K562 (cell line): ENCODE data around the gene ADAT1. TPM values are rescaled to one million over a fixed set of nuclear protein-coding genes. Genes with fewer than 3 reads are reported as not detected.

Experiments
- MCM7 ChIP-seq, 2 experiments: fragments of 450-650 bp; IDR thresholded peaks; 2 replicates each; pipeline ENCODE4 v1.6.1; 2016 to 2018
- ZBTB40 ChIP-seq, 2 experiments: fragments of 450-650 bp in 1 of 2; sonication (generic) in 1 of 2; formaldehyde crosslinking in 1 of 2; IDR thresholded peaks; 2 replicates each; pipeline versions ENCODE4 v1.7.1 to v1.9.0; 2016 to 2022; ENCODE audit warnings: inconsistent platforms in 1 of 2, mild to moderate bottlenecking in 1 of 2, missing genetic modification reagents in 1 of 2
- ZNF146 ChIP-seq: IDR thresholded peaks from one replicate; pipeline ENCODE4 v1.6.1; 2018; ENCODE audit warnings: missing compliant biosample characterization; ENCODE audit not compliant: unreplicated experiment
- ZNF444 ChIP-seq: fragments of 250-450 bp; sonication (Bioruptor Pico); IDR thresholded peaks from 2 replicates; pipeline ENCODE4 v1.4.0; 2020; ENCODE audit warnings: mild to moderate bottlenecking, moderate library complexity
- polyA plus RNA-seq, 8 experiments: library from polyadenylated mRNA; depleted of rRNA in 4 of 8; stranded (reverse) in 5 of 8; unstranded in 3 of 8; fragments of >200 nt; fragmentation: Nextera tagmentation in 2 of 8; fragmentation: Illumina TruSeq in 1 of 8; extraction: Ambion mirVana in 2 of 8; extraction: Trizol in 1 of 8; gene quantifications; 2 replicates each; pipeline versions ENCODE4 v1.2.1 to v1.2.3, GENCODE V29; 2011 to 2014; ENCODE audit warnings: inconsistent platforms in 1 of 8, missing spikeins in 1 of 8
- total RNA-seq, 7 experiments: library from RNA; depleted of rRNA in 6 of 7; stranded (reverse); fragments of >200 nt in 6 of 7; fragmentation: Illumina TruSeq in 2 of 7; extraction: Trizol in 2 of 7; gene quantifications; 2 replicates each; pipeline versions ENCODE4 v1.2.1 to v1.2.3, GENCODE V29; 2011 to 2021; ENCODE audit warnings: low replicate concordance in 1 of 7
- TF ChIP-seq, protein P1 (sequence below): fragments of 450-650 bp; IDR thresholded peaks from 2 replicates; pipeline ENCODE4 v1.6.1; 2016
- TF ChIP-seq, protein P2 (sequence below): fragments of 450-650 bp; IDR thresholded peaks from 2 replicates; pipeline ENCODE4 v1.6.1; 2016; ENCODE audit warnings: mild to moderate bottlenecking, moderate library complexity

Gene ADAT1
- total and polyA plus RNA-seq, 9 of the 15 experiments (the other 6 are each of a cell fraction or from before 2014, with no cell fraction given), result 16.0 to 36.7 (median 28.2) TPM

DNA sequence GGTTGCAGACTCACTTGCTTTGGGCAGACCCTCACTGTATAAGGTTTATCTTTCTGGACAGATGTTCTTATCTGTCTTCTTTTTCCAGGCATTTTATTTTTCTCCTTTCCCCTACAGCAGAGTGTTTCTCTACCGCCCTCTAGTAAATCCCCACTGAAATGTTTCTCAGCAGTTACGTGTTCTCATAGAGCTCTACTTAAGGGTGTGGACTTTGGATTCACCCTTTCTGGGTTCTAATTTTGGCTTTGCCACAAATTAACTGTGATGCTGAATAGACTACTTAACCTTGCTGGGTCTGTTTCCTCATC, 2.0 kb downstream of the ADAT1 start (continued):
- TF ChIP-seq, protein P1, sequence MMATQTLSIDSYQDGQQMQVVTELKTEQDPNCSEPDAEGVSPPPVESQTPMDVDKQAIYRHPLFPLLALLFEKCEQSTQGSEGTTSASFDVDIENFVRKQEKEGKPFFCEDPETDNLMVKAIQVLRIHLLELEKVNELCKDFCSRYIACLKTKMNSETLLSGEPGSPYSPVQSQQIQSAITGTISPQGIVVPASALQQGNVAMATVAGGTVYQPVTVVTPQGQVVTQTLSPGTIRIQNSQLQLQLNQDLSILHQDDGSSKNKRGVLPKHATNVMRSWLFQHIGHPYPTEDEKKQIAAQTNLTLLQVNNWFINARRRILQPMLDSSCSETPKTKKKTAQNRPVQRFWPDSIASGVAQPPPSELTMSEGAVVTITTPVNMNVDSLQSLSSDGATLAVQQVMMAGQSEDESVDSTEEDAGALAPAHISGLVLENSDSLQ, result no peak
- no peak for TF ChIP-seq MCM7 (IDR thresholded peaks at IDR 0.05)
- no peak for TF ChIP-seq ZBTB40 (IDR thresholded peaks at IDR 0.05)
- TF ChIP-seq ZBTB40 (CRISPR knock-in tag; IDR thresholded peaks at IDR 0.05), result no peak
- no peak for TF ChIP-seq ZNF146 (CRISPR knock-in tag)
- TF ChIP-seq ZNF444, result no peak
- TF ChIP-seq, protein P2, sequence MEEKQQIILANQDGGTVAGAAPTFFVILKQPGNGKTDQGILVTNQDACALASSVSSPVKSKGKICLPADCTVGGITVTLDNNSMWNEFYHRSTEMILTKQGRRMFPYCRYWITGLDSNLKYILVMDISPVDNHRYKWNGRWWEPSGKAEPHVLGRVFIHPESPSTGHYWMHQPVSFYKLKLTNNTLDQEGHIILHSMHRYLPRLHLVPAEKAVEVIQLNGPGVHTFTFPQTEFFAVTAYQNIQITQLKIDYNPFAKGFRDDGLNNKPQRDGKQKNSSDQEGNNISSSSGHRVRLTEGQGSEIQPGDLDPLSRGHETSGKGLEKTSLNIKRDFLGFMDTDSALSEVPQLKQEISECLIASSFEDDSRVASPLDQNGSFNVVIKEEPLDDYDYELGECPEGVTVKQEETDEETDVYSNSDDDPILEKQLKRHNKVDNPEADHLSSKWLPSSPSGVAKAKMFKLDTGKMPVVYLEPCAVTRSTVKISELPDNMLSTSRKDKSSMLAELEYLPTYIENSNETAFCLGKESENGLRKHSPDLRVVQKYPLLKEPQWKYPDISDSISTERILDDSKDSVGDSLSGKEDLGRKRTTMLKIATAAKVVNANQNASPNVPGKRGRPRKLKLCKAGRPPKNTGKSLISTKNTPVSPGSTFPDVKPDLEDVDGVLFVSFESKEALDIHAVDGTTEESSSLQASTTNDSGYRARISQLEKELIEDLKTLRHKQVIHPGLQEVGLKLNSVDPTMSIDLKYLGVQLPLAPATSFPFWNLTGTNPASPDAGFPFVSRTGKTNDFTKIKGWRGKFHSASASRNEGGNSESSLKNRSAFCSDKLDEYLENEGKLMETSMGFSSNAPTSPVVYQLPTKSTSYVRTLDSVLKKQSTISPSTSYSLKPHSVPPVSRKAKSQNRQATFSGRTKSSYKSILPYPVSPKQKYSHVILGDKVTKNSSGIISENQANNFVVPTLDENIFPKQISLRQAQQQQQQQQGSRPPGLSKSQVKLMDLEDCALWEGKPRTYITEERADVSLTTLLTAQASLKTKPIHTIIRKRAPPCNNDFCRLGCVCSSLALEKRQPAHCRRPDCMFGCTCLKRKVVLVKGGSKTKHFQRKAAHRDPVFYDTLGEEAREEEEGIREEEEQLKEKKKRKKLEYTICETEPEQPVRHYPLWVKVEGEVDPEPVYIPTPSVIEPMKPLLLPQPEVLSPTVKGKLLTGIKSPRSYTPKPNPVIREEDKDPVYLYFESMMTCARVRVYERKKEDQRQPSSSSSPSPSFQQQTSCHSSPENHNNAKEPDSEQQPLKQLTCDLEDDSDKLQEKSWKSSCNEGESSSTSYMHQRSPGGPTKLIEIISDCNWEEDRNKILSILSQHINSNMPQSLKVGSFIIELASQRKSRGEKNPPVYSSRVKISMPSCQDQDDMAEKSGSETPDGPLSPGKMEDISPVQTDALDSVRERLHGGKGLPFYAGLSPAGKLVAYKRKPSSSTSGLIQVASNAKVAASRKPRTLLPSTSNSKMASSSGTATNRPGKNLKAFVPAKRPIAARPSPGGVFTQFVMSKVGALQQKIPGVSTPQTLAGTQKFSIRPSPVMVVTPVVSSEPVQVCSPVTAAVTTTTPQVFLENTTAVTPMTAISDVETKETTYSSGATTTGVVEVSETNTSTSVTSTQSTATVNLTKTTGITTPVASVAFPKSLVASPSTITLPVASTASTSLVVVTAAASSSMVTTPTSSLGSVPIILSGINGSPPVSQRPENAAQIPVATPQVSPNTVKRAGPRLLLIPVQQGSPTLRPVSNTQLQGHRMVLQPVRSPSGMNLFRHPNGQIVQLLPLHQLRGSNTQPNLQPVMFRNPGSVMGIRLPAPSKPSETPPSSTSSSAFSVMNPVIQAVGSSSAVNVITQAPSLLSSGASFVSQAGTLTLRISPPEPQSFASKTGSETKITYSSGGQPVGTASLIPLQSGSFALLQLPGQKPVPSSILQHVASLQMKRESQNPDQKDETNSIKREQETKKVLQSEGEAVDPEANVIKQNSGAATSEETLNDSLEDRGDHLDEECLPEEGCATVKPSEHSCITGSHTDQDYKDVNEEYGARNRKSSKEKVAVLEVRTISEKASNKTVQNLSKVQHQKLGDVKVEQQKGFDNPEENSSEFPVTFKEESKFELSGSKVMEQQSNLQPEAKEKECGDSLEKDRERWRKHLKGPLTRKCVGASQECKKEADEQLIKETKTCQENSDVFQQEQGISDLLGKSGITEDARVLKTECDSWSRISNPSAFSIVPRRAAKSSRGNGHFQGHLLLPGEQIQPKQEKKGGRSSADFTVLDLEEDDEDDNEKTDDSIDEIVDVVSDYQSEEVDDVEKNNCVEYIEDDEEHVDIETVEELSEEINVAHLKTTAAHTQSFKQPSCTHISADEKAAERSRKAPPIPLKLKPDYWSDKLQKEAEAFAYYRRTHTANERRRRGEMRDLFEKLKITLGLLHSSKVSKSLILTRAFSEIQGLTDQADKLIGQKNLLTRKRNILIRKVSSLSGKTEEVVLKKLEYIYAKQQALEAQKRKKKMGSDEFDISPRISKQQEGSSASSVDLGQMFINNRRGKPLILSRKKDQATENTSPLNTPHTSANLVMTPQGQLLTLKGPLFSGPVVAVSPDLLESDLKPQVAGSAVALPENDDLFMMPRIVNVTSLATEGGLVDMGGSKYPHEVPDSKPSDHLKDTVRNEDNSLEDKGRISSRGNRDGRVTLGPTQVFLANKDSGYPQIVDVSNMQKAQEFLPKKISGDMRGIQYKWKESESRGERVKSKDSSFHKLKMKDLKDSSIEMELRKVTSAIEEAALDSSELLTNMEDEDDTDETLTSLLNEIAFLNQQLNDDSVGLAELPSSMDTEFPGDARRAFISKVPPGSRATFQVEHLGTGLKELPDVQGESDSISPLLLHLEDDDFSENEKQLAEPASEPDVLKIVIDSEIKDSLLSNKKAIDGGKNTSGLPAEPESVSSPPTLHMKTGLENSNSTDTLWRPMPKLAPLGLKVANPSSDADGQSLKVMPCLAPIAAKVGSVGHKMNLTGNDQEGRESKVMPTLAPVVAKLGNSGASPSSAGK, result no peak
